ENCODE measurements around the gene MAML2.

Gene MAML2

GRCh38 chr11:96358321-96358720 lies 15.3 kb upstream of the MAML2 start:
- no peak for DNase-seq (ENCODE audit: low read depth)

GRCh38 chr11:96357794-96358193 lies 14.8 kb upstream of the MAML2 start:
- no peak overlapping the region for H3K4me3 ChIP-seq (ENCODE audit: low read depth, low read length)
- TF ChIP-seq, protein P1, sequence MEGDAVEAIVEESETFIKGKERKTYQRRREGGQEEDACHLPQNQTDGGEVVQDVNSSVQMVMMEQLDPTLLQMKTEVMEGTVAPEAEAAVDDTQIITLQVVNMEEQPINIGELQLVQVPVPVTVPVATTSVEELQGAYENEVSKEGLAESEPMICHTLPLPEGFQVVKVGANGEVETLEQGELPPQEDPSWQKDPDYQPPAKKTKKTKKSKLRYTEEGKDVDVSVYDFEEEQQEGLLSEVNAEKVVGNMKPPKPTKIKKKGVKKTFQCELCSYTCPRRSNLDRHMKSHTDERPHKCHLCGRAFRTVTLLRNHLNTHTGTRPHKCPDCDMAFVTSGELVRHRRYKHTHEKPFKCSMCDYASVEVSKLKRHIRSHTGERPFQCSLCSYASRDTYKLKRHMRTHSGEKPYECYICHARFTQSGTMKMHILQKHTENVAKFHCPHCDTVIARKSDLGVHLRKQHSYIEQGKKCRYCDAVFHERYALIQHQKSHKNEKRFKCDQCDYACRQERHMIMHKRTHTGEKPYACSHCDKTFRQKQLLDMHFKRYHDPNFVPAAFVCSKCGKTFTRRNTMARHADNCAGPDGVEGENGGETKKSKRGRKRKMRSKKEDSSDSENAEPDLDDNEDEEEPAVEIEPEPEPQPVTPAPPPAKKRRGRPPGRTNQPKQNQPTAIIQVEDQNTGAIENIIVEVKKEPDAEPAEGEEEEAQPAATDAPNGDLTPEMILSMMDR (IDR thresholded peaks at IDR 0.05; ENCODE audit: insufficient read depth, low read depth, low read length, missing control alignments): no peak
- DNase-seq (ENCODE audit: low read depth): peak; percentile 13

More at GRCh38 chr11:96358321-96358720, 15.3 kb upstream of the MAML2 start:
- H3K4me3 ChIP-seq (ENCODE audit: low read depth, low read length): no peak overlapping the region
- TF ChIP-seq, protein P1 (IDR thresholded peaks at IDR 0.05; ENCODE audit: insufficient read depth, low read depth, low read length, missing control alignments): no peak

DNA sequence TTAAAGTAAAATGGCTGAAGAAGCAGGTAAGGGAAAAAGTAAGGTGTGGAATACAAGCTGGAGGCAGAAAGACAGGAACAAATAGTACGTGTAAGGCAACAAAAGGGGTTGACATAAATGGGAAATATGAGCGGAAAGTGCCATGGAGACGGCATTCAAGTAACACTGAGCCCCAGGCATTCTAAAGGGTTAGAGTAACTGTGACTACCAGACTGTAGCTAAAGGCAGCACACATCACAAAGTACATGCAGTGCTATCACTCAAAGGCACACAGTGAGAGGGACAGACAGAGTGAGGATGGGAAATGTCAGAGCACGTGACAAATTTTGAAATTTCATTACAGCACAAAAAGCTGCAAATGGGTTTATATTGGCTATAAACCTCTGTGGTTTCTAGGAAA lies 13.9 kb upstream of the MAML2 start:
- H3K4me3 ChIP-seq (ENCODE audit: low read depth, low read length): no peak overlapping the region
- no peak for DNase-seq (ENCODE audit: low read depth)
- TF ChIP-seq, protein P1 (IDR thresholded peaks at IDR 0.05; ENCODE audit: insufficient read depth, low read depth, low read length, missing control alignments): no peak

GRCh38 chr11:96342014-96342960 lies 708 bp downstream of the MAML2 start:
- no peak for DNase-seq (ENCODE audit: low read depth)
- peak overlapping the region; percentile 57 for H3K4me3 ChIP-seq (ENCODE audit: low read depth, low read length)
- TF ChIP-seq, protein P1 (IDR thresholded peaks at IDR 0.05; ENCODE audit: insufficient read depth, low read depth, low read length, missing control alignments): no peak

DNA sequence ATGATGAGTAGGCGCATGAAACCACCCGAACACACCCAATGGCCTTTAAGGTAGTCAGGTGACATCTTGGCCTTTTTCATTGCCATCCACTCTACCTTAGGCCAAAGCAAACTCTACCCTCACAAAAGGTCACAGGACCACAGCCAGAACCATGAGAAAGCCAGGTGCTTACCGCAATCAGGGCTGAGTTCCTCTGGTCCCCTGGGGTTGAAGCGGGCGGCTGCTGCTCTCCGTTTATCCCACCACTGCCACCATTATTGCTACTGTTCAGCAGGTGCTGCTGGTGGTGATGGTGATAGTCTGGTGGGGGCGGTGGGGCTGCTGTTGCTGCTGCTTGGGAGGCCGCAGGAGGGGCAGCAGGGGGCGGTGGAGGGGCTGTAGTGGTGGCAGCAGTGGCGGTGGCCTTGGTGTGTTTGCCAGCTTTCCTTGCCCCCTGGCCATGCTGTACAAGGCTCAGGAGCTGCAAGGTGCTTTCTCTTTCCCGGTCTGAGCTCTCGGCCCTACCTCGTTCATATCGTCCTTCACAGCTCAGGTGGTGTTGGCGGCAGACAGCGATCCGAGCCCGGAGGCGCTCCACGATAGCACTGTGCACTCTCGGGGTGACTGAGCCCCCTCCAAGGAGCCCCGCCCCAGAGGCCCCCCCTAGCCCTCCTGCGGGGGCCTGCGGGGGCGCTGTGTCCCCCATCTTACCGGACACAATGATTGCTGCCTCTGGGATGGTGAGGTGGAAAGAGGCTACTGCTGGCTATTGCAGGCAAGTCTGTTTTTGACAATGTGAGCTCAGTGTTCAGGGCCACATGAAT lies 1.6 kb downstream of the MAML2 start:
- peak overlapping the region; percentile 57 for H3K4me3 ChIP-seq (ENCODE audit: low read depth, low read length)
- peak; percentile 81 for DNase-seq (ENCODE audit: low read depth)
- TF ChIP-seq, protein P1 (IDR thresholded peaks at IDR 0.05; ENCODE audit: insufficient read depth, low read depth, low read length, missing control alignments): peak; percentile 57

GRCh38 chr11:96340555-96340885 lies 2.5 kb downstream of the MAML2 start:
- DNase-seq (ENCODE audit: low read depth): no peak
- TF ChIP-seq, protein P1 (IDR thresholded peaks at IDR 0.05; ENCODE audit: insufficient read depth, low read depth, low read length, missing control alignments): no peak
- H3K4me3 ChIP-seq (ENCODE audit: low read depth, low read length): peak overlapping the region; percentile 57
